Astrocyte (in vitro differentiated cells and primary cell): Measurements from ENCODE around the gene TNP1. TPM values are rescaled to one million over a fixed set of nuclear protein-coding genes. Genes with fewer than 3 reads are reported as not detected.

ENCODE experiments used
- DNase-seq: peaks from one replicate; pipeline ENCODE4 v3.0.0-alpha.2; 2010; ENCODE audit warnings: low read depth
- FAIRE-seq: peaks from 2 replicates; lab custom pipeline; 2011; peaks lifted over from hg19 to GRCh38; lab: Jason Lieb, UNC
- H2AFZ ChIP-seq: 2 replicates; pipeline ENCODE4 v1.6.0; 2012; ENCODE audit warnings: low read depth, low read length, inconsistent platforms
- H3K27ac ChIP-seq: 2 replicates; pipeline ENCODE4 v1.5.1; 2011; ENCODE audit warnings: low read depth, low read length, inconsistent platforms
- H3K27me3 ChIP-seq: 2 replicates; pipeline ENCODE4 v1.6.0; 2011; ENCODE audit warnings: low read length, inconsistent platforms; ENCODE audit not compliant: insufficient read depth
- H3K36me3 ChIP-seq: 2 replicates; pipeline ENCODE4 v1.5.1; 2011; ENCODE audit warnings: low read length, inconsistent platforms; ENCODE audit not compliant: insufficient read depth
- H3K4me1 ChIP-seq: 2 replicates; pipeline ENCODE4 v1.5.1; 2011; ENCODE audit warnings: low read length, inconsistent platforms; ENCODE audit not compliant: insufficient read depth
- H3K4me2 ChIP-seq: 2 replicates; pipeline ENCODE4 v1.6.0; 2012; ENCODE audit warnings: low read length, inconsistent platforms
- H3K4me3 ChIP-seq: 2 replicates; pipeline ENCODE4 v1.5.1; 2011; ENCODE audit warnings: low read depth, mild to moderate bottlenecking, low read length, inconsistent platforms; ENCODE audit not compliant: insufficient read depth
- H3K79me2 ChIP-seq: 2 replicates; pipeline ENCODE4 v1.6.0; 2012; ENCODE audit warnings: mild to moderate bottlenecking, low read length, inconsistent platforms; ENCODE audit not compliant: insufficient read depth
- H3K9ac ChIP-seq: 2 replicates; pipeline ENCODE4 v1.6.0; 2012; ENCODE audit warnings: mild to moderate bottlenecking, low read length, inconsistent platforms
- H3K9me3 ChIP-seq: 2 replicates; pipeline ENCODE4 v1.5.1; 2012; ENCODE audit warnings: low read depth, mild to moderate bottlenecking, low read length, inconsistent platforms; ENCODE audit not compliant: insufficient read depth
- H4K20me1 ChIP-seq: 2 replicates; pipeline ENCODE4 v1.6.0; 2012; ENCODE audit warnings: low read length, inconsistent platforms; ENCODE audit not compliant: insufficient read depth
- H3K27ac Mint-ChIP-seq: one replicate; pipeline ENCODE4 v1.8.0; 2021; ENCODE audit warnings: mild to moderate bottlenecking, mixed read lengths; ENCODE audit not compliant: unreplicated experiment
- H3K27me3 Mint-ChIP-seq: one replicate; pipeline ENCODE4 v1.8.0; 2021; ENCODE audit warnings: low read depth, mixed read lengths; ENCODE audit not compliant: unreplicated experiment
- H3K36me3 Mint-ChIP-seq: one replicate; pipeline ENCODE4 v1.8.0; 2021; ENCODE audit warnings: low read depth, mixed read lengths; ENCODE audit not compliant: unreplicated experiment
- H3K4me1 Mint-ChIP-seq: one replicate; pipeline ENCODE4 v1.8.0; 2021; ENCODE audit warnings: low read depth, mixed read lengths; ENCODE audit not compliant: unreplicated experiment
- H3K4me3 Mint-ChIP-seq: one replicate; pipeline ENCODE4 v1.8.0; 2021; ENCODE audit warnings: mild to moderate bottlenecking, moderate library complexity, mixed read lengths; ENCODE audit not compliant: unreplicated experiment
- H3K9me3 Mint-ChIP-seq: one replicate; pipeline ENCODE4 v1.8.0; 2021; ENCODE audit warnings: mild to moderate bottlenecking, mixed read lengths; ENCODE audit not compliant: unreplicated experiment
- EZH2 ChIP-seq: IDR thresholded peaks from 2 replicates; pipeline ENCODE4 v1.6.1; 2012; ENCODE audit warnings: mild to moderate bottlenecking, low read length, inconsistent platforms; ENCODE audit not compliant: insufficient read depth
- total RNA-seq: library from RNA; stranded (reverse); gene quantifications from 2 replicates; pipeline ENCODE4 v1.2.1, GENCODE V29; 2021
- TF ChIP-seq, protein P1 (sequence below): IDR thresholded peaks from 2 replicates; pipeline ENCODE4 v1.5.1; 2011; ENCODE audit warnings: low read depth, mild to moderate bottlenecking, inconsistent platforms, low read length, moderate library complexity; ENCODE audit not compliant: insufficient read depth

The TNP1 gene
- total RNA-seq, 1 donor from 2014 or later = not detected

DNA sequence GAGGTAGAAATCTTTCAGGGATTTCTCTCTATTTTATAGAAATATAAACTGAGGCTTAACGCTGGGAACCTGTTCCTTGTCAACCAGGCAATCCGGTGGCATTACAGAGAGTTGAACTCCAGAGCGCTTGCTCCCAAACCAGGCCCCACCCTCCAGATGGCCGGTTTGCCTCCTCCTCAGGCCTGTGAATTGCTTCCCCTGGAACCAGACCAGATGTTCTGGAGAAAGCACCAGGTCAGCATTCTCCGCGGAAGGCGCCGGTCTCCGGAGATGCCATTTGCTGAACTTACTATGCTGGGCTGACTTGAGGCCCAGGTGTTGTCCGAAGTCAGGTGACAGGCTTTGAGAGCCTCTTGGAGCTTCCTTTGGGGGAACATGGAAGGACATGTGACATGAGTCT is 17.2 kb downstream of the TNP1 start:
- Histone ChIP-seq H3K36me3 (no peaks in the 10 kb centered on the region), H2AFZ (no peak overlapping the region), H3K79me2 (no peaks in the 10 kb centered on the region), H3K27me3 (no peaks in the 10 kb centered on the region), H3K4me1 (peaks cover 10% of the 10 kb centered on the region), H4K20me1 (no peaks in the 10 kb centered on the region), H3K4me2 (no peak overlapping the region), H3K9me3 (no peaks in the 10 kb centered on the region), H3K9ac (no peak overlapping the region), H3K4me3 (no peak overlapping the region), H3K27ac (no peak overlapping the region)
- Mint-ChIP-seq H3K4me3 (no peak overlapping the region), H3K27me3 (peaks cover 26% of the 10 kb centered on the region), H3K27ac (no peak overlapping the region), H3K9me3 (peaks cover 18% of the 10 kb centered on the region), H3K36me3 (no peaks in the 10 kb centered on the region), H3K4me1 (peaks cover 9% of the 10 kb centered on the region)
- TF ChIP-seq EZH2 = no peak
- TF ChIP-seq, protein P1, sequence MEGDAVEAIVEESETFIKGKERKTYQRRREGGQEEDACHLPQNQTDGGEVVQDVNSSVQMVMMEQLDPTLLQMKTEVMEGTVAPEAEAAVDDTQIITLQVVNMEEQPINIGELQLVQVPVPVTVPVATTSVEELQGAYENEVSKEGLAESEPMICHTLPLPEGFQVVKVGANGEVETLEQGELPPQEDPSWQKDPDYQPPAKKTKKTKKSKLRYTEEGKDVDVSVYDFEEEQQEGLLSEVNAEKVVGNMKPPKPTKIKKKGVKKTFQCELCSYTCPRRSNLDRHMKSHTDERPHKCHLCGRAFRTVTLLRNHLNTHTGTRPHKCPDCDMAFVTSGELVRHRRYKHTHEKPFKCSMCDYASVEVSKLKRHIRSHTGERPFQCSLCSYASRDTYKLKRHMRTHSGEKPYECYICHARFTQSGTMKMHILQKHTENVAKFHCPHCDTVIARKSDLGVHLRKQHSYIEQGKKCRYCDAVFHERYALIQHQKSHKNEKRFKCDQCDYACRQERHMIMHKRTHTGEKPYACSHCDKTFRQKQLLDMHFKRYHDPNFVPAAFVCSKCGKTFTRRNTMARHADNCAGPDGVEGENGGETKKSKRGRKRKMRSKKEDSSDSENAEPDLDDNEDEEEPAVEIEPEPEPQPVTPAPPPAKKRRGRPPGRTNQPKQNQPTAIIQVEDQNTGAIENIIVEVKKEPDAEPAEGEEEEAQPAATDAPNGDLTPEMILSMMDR = no peak
- no peak for FAIRE-seq
- no peak for DNase-seq

DNA sequence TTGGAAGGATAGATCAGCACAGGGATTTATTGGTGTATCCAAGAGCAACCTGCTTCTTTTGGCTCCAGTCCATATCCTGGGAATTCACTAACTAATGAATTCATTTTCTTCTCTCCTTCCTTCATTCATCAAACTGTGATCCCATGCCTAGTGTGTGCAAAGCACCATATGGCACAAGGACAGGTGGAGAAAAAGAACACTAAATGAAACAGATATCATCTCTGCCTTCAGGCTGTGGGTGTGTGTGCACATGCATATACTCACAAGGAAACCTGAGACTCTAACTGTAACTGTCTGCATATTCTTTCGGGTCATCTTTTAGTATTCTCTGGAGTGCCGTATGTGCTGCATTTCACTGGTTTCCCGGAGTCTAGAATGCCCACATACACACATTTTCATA is 20.2 kb downstream of the TNP1 start:
- H3K4me1 Mint-ChIP-seq = peaks cover 4% of the 10 kb centered on the region
- no peak overlapping the region for H2AFZ ChIP-seq
- no peak for FAIRE-seq
- no peaks in the 10 kb centered on the region for H3K79me2 ChIP-seq
- no peaks in the 10 kb centered on the region for H3K27me3 ChIP-seq
- no peaks in the 10 kb centered on the region for H3K36me3 Mint-ChIP-seq
- peaks cover 10% of the 10 kb centered on the region for H3K4me1 ChIP-seq
- no peak overlapping the region for H3K4me3 Mint-ChIP-seq
- no peaks in the 10 kb centered on the region for H3K9me3 ChIP-seq
- no peak for DNase-seq
- H3K4me2 ChIP-seq = no peak overlapping the region
- no peak overlapping the region for H3K27ac ChIP-seq
- H3K27ac Mint-ChIP-seq = no peak overlapping the region
- H4K20me1 ChIP-seq = no peaks in the 10 kb centered on the region
- peaks cover 15% of the 10 kb centered on the region for H3K9me3 Mint-ChIP-seq
- H3K9ac ChIP-seq = no peak overlapping the region
- TF ChIP-seq, protein P1 = no peak
- no peak for TF ChIP-seq EZH2
- H3K4me3 ChIP-seq = no peak overlapping the region
- H3K27me3 Mint-ChIP-seq = peaks cover 33% of the 10 kb centered on the region
- no peaks in the 10 kb centered on the region for H3K36me3 ChIP-seq

DNA sequence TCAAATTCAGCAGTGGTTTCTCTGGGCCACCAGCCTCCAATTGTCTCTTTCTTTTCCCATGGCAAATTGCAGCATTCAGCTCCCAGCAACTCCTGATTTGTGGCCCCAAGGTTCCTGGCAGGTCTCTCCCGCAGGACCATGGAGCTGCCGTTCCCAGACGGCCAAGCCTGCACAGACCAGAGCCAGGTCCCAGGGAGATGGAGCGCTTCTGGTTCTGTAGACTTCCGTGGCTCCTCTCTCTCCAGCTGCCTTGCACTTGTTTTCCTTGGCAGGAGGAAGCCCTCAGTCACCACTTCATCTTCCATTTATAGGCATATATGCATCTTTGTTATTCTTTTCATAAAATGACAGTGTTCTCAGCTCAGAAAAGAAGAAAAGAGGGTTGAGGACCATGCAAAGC is 21.7 kb downstream of the TNP1 start:
- H3K9ac ChIP-seq = no peak overlapping the region
- H3K4me3 ChIP-seq = no peak overlapping the region
- peak overlapping the region; percentile 36 for H3K4me2 ChIP-seq
- no peaks in the 10 kb centered on the region for H3K9me3 ChIP-seq
- no peaks in the 10 kb centered on the region for H3K27me3 ChIP-seq
- Mint-ChIP-seq H3K27ac (no peak overlapping the region), H3K4me3 (no peak overlapping the region), H3K27me3 (peaks cover 33% of the 10 kb centered on the region), H3K9me3 (peaks cover 15% of the 10 kb centered on the region), H3K36me3 (no peaks in the 10 kb centered on the region), H3K4me1 (peaks cover 3% of the 10 kb centered on the region)
- H3K36me3 ChIP-seq = no peaks in the 10 kb centered on the region
- DNase-seq (peak; percentile 67), FAIRE-seq (no peak)
- H3K27ac ChIP-seq = no peak overlapping the region
- peaks cover 10% of the 10 kb centered on the region for H3K4me1 ChIP-seq
- no peaks in the 10 kb centered on the region for H3K79me2 ChIP-seq
- no peak for TF ChIP-seq EZH2
- TF ChIP-seq, protein P1 = no peak
- peak overlapping the region; percentile 28 for H2AFZ ChIP-seq
- no peaks in the 10 kb centered on the region for H4K20me1 ChIP-seq
